Activated CD4-positive, CD25-positive, alpha-beta regulatory T cell treated with anti-CD3 and anti-CD28 coated beads, Interleukin-2, amount 50 U/mL, for 16 hours (primary cell): ENCODE measurements around the gene SOX10.
"Not testable (repeated sequence)": the region's sequence is repeated elsewhere in the genome, so short reads cannot be mapped to it uniquely, and the experiment has no call there.

Source experiments
- DNase-seq: peaks from one replicate; pipeline ENCODE4 v3.0.0-alpha.2; 2020; ENCODE audit warnings: low read depth, low spot score

SOX10 gene

DNA sequence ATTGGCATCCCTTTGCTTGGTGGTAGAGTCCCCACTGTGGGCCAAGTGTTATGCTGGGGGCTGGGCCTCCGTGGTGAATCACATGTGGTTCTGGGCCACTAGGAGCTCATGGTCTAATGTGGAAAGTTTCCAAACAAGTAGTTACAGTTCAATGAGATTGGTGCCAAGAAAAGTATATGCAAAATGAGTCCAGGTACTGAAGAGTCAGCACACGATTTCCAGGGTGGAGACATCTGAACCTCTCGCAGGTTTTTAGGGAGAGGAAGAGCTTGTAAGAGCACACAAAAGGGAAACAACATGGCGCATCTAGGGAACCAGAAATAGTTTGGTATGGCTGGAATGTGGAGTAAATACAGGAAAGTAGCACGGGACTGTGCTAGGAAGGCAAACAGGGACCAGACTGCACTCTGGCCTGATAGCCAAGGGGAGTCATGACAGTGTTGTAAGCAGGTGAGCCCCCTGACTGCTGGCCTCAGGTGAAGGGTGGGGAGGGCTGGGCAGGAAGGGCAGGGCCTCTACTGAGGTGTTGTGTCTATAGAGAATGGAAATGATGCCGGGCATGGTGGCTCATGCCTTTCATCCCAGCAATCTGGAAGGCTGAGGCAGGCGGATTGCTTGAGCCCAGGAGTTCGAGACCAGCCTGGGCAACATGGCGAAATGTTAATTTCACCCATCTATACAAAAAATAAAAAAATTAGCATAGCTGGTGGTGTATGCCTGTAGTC, 18.3 kb downstream of the SOX10 start:
- no peak for DNase-seq

DNA sequence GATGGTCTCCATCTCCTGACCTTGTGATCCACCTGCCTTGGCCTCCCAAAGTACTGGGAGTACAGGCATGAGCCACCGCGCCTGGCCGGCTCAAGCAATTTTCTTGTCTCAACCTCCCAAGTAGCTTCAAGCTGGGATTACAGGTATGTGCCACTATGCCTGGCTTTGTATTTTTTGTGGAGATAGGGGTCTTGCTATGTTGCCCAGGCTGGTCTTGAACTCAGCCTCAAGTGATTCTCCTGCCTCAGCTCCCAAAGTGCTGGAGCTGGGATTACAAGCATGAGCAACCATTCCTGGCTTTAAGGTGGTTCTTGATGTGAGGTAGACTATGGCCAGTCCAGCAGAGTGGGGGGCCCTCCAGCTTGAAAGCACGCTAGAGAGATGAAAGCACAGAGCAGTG, 23.3 kb downstream of the SOX10 start:
- DNase-seq, result no peak

DNA sequence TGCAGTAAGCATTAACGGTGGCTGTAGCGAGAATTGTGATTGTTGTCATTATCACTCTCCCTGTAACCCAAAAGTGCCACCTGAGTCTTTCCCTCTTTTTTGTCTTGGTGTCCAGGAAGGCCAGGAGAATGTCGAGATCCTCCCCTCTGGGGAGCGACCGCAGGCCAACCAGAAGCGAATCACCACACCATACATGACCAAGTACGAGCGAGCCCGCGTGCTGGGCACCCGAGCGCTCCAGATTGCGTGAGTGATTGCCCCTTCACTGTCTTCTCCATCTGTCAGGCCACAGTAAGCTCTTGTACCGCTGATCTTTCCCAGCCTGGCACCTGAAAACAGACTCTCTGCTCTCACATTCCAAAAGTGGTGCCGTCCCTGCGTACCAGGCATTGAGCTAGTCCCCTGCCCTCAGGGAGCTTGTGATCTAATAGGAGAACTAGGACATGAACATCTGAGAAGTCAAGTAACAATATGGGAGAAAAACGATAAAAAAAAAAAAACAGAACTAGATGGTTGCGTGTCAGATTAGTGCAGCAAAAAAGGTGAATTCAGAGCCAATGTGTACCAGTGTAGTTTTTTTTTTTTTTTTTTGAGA, 25.0 kb downstream of the SOX10 start:
- no peak for DNase-seq

DNA sequence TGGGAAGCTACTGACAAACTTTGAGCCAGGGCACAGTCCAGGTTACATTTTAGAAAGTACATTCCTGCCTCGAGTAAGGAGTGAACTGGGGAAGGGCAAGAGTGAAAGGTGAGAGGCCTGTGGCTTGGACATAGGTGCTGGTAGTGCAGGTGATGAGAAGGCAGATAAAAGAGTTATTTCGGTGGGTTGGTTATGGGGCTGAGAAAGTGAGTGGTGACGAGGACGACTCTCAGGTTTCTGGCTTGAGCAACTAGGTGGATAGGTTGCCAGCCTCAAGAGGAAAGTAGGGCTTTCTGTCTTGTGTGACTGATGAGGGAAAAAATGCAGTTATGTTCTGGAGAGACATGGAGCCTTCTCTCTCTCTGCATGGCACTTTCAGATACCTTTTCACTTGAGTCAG, 27.1 kb downstream of the SOX10 start:
- no peak for DNase-seq

DNA sequence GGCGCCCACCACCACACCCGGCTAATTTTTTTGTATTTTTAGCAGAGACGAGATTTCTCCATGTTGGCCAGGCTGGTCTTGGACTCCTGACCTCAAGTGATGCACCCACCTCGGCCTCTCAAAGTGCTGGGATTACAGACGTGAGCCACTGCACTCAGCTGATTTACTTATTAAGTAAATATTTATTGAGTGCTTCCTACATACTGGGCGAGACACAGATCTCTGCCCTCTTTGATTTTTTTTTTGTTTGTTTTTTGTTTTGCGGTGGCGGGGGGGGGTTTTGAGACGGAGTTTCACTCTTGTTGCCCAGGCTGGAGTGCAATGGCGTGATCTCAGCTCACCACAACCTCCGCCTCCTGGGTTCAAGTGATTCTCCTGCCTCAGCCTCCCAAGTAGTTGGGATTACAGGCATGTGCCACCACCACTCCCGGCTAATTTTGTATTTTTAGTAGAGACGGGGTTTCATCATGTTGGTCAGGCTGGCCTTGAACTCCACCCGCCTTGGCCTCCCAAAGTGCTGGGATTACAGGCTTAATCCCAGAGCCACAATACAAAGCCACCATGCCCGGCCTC, 28.4 kb downstream of the SOX10 start:
- not testable (repeated sequence) for DNase-seq

DNA sequence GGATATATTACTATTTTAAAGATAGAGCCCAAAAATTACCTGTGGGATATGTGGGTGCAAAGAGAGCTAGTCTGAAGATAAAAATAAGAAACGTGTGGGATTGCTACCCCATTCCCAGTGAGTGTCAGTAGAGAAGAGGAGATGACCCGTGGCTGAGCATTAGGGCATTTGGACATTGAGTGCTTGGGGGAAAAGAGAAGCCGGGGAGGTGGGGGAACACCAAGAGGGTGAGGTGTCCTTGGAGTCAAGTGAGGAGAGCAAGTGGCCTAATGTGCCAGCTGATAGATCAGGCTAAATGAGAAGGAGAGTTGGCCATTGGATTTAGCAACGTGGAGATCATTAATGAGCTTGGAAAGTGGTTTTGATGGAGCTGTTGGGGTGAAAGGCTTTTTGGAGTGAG, 29.7 kb downstream of the SOX10 start:
- no peak for DNase-seq

DNA sequence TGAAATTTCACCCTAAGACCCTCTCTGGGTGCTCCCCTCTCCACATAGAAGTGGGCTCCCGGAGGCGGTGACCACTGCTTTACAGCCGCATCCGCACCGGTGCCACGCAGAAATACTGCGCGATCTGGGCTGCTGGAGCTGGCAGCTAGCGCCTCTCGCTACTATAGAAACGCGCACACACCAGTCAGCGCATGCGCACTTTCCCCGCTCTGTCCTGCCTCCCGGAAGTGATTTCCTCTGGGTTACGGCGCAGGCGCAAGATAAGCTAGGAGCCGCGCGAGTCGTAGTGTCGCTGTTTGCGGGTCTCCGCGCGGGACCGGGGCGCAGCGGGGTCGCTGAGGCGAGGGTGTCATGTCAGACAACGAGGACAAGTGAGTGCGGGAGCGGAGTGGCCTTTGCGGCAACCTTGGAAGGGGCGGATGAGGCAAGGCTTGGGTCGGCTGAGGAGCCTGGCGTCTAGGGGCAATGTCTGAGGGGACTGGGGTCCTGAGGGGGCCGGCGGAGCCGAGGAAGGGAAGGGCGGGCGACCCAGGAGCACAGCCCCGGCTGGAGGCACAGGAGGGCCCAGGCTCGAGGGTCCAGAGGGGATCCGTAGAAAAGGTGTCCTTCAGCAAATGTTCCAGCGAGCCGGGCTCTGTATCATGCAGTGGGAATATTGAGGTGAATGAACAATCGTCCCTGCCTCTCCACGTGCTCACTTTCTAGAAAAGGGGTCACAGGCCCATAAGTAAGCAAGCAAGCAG, 30.7 kb downstream of the SOX10 start, which contains the start of the genes C22orf23 and POLR2F:
TSS of gene C22orf23 (minus strand) at position 165 of the 743 bp plus-strand sequence. CDS start 452 bp downstream, outside the sequence.
TSS of gene POLR2F (plus strand) at position 263 of the 743 bp plus-strand sequence. CDS start at position 352, 89 bp downstream.
- DNase-seq, result peak; percentile 94

DNA sequence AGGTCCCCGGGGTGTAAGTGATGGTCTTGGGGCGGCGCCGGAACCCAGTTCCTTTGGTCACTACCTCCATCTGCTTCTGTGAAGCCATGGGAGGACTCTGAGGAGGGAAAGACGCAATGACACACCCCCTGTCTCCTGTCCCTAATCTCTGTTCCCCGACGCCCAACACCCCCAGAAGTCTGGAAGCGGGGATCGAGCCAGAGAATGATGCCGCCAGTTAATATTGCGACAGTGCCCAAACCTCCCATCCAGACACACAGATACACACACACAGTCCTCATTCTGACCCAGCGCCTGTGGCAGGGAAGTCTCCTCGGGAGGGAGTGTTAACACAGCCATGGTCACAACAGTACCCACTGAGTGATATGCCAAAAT, 31.3 kb downstream of the SOX10 start:
- no peak for DNase-seq

DNA sequence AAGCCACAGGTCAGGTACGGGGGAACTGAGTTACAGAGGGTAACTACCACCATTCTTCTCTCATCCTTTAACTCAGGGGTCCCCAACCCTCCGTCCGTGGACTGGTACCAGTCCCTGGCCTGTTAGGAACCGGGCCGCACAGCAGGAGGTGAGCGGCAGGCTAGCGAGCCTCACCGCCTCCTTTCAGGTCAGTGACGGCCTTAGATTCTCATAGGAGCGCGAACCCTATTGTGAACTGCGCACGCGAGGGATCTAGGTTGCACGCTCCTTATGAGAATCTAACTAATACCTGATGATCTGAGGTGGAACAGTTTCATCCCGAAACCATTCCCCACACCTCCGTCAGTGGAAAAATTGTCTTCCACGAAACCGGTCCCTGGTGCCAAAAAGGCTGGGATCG, 31.7 kb downstream of the SOX10 start:
- not testable (repeated sequence) for DNase-seq

DNA sequence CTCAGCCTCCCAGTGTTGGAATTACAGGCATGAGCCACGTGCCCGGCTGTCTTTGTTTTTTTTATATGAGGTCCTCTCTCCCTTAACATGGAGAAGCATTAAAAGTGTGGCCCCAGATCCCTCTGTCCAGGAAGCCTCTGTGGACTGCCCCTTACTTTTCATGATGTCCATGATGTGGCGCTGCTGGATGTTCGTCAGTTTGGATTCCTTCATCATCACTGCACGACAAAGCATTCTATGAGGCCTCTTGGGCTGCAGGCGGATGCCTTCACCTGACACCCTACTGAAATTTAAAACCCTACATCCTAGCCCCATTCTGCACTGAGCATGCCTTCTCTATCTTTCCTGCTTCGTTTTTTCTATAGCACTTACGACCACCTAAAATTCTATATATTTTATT, 33.0 kb downstream of the SOX10 start:
- DNase-seq, result no peak

DNA sequence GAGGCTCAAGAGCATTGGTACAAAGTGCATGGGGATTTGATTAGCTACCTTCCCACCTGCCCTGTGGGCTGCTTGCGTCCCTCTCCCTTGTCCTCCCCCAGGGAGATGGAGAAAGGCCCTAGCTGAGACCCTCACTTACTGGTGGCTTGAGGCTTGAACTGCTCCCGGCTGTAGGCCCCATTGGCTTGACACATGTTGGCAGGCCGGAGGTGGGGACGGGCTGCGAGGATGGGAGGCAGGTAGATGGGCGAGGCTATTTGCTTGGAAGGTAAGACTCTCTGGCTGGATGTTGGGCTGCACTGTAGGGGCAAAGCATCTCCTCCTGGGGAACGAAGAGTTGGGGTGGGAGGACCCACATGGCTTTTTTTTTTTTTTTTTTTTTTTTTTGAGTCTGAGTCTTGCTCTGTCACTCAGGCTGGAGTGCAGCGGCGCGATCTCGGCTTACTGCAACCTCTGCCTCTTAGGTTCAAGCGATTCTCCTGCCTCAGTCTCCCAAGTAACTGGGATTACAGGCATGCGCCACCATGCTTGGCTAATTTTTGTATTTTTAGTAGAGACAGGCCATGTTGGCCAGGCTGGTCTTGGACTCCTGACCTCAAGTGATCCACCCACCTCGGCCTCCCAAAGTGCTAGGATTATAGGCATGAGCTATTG, 37.1 kb downstream of the SOX10 start:
- not testable (repeated sequence) for DNase-seq

DNA sequence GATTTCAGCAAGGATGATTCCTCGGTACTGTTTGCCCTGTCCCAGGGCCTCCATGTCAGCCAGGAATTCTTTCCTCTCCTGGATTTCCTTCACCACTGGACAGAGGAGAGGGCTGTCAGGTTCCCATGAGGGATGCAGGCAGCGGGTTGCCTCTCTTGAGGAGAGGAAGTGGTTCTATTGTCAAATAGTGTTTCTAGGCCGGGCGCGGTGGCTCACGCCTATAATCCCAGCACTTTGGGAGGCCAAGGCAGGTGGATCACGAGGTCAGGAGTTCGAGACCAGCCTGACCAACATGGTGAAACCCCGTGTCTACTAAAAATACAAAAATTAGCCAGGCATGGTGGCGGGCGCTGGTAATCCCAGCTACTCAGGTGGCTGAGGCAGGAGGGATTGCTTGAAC, 39.9 kb downstream of the SOX10 start:
- not testable (repeated sequence) for DNase-seq

DNA sequence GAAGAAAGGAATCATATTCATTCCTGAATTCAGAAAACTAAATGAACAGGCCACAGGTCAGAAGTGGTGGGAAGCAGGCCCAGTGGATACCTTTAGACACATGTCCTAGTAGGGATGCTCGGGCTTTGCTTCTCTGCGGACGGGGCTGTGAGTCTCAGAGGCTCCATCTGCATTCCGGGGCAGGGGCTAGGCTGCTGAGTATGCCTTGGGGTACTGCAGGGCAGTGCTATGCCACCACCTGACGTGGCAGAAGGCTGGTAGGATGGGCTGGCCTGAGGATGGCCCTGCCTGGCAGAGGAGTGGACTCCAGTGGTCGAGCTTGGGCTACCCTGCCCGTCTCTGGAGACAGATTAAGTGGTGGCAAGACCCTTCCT, 40.5 kb downstream of the SOX10 start:
- DNase-seq, result no peak

DNA sequence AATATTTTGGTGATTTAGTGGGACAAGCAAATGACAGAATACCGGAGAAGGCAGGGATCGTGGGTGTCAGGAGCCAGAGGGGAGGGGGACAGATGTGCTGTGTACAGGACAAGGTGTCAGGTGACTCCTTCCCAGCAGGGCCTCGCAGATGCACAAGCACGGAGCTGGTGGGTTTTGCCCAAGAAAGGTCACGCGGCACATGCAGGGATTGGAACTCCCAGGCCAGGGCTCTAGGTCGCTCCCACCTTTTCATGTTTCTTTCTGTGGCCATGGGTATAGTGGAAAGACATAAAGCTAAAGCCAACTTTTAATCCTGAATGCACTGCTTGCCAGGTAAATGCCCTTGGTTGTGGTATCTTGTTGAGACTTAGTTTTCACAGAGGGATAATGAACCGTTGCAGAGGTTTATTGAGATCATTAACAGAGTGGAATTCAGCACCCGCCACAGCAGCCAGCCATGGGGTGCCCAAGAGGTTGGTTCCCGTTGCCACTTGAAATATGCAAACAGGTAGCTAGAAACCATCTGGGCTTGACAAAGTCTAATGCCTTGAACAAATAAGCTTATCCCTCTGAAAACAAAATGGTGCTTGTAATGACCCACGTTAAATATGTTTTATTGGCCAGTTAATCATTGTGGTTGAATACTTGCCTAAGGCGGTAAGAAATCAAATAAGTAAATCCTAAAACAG, 41.1 kb downstream of the SOX10 start:
- no peak for DNase-seq

DNA sequence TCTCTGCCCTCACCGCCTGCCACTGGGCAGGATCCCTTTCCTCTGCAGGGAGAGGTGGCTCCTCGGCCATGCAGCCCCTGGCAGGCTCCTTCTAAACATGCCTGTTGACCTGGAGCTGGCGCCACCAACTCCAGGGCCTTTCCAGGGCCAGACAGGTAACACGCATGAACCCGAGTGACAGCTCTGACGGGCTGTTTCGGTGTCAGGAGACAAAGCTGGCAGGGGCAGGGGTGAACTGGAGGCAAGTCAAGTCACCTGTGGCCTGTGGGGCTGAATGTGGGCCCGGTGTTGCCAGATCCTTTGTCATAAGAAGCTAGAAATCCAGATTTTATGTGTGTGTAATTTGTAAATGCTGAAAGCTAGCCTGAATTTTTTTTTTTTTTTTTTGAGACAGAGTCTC, 42.2 kb downstream of the SOX10 start:
- no peak for DNase-seq

DNA sequence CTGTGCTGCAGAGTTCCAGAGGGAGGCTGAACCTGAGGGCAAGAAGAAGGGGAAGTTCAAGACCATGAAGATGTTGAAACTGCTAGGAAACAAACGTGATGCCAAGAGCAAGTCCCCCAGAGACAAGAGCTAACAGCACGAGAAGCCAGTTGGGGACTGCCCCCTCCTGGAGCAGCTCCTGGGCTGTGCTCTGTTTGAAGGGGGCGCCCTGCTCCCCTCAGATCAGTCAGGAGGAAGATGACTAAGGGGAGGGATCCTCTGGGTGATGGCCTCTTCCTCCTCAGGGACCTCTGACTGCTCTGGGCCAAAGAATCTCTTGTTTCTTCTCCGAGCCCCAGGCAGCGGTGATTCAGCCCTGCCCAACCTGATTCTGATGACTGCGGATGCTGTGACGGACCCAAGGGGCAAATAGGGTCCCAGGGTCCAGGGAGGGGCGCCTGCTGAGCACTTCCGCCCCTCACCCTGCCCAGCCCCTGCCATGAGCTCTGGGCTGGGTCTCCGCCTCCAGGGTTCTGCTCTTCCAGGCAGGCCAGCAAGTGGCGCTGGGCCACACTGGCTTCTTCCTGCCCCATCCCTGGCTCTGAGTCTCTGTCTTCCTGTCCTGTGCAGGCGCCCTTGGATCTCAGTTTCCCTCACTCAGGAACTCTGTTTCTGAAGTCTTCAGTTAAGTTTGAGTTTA, 43.5 kb downstream of the SOX10 start:
- DNase-seq, result no peak

DNA sequence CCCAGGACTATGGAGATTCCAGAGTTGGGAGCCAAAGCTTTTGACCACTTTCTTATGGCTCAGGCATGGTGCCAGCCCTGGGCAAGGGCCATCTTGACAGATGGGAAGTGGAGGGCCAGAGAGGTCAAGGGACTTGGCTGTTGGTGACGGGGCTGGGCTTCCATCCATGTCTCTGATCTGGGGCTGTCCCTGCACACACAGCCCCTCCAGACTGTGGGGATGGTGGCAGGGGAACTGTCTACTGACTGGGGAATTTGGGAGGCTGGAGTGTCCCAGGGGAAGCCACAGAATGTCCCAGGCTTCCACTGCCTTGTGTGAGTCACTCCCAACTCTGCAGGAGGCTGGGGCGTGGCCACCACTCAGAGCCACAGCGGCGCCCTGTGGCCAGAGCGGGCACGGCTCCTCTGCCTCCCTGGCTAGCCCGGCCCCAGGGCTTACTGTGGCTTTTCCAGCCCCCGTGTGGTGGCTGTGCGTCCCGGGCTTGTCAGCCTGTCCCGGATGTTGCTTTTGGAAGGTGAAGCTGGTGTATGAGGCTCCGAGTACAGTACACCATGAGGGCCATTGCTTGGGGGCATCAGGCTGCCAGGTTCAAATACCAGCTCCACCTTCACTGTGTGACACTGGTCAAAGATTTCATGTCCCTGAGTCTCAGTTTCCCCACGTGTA, 50.5 kb downstream of the SOX10 start:
- peak; percentile 57 for DNase-seq

DNA sequence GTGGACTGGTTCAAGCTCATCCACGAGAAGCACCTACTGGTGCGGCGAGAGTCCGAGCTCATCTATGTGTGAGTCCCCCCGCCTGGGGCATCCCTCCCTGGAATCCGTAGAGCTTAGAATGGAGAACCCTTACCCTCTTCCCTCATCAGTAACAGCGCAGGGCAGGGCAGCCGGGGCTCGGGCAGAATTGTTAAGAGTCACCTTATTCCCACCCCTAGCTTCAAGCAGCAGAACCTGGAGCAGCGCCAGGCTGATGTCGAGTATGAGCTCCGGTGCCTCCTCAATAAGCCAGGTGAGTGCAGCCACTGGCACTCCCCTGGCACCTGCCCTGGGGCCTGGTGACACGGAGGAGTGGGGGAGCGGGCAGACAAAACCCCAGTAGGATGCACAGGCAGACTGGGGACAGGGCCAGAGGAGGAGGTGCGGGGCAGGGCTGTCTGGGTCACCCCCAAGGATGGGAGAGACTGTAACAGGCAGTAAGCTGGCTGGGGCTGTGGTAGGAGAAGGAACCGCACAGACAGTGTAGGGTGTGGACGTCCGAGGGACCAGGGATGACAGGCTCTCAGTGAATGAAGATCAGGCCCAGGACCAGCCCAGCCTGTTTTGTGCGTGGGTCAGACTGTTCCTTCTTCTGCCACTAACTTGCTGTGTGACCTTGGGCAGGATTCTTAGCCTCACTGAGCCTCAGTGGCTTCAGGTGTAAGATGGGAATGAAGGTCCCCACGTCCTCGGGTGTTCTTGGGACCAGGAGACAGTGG, 51.4 kb downstream of the SOX10 start:
- DNase-seq, result no peak

DNA sequence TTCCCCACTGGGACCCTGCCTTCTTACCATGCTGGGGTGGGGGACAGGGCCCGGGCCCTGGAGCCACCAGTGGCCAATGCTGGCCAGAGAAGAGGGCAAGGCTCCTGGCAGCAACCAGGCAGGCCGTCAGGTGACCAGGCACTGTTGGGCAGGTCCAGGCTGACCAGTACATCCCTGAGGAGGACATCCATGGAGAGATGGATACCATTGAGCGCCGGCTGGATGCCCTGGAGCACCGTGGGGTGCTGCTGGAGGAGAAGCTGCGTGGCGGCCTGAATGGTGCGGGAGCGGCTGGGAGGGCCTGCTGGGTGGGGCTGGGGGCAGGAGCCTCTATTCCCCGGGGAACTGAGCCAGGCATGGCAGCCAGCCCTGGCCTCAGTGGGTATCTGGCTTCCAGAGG, 52.0 kb downstream of the SOX10 start:
- DNase-seq, result no peak
